Hematopoietic multipotent progenitor cell treated with erythropoietin and hydrocortisone succinate and interleukin-3 and kit ligand, for 8 days (in vitro differentiated cells): ENCODE results near the gene ADCY9.
"Not testable (repeated sequence)": the region's sequence is repeated elsewhere in the genome, so short reads cannot be mapped to it uniquely, and the experiment has no call there.

Source experiments
- DNase-seq: peaks from one replicate; pipeline ENCODE4 v3.0.0-alpha.2; 2015

The ADCY9 gene

GRCh38 chr16:3946604-3947180 is 169.6 kb downstream of the ADCY9 start:
- no peak for DNase-seq

GRCh38 chr16:3945751-3946603 is 170.3 kb downstream of the ADCY9 start:
- DNase-seq = no peak

GRCh38 chr16:3944457-3944856 is 171.8 kb downstream of the ADCY9 start:
- not testable (repeated sequence) for DNase-seq

DNA sequence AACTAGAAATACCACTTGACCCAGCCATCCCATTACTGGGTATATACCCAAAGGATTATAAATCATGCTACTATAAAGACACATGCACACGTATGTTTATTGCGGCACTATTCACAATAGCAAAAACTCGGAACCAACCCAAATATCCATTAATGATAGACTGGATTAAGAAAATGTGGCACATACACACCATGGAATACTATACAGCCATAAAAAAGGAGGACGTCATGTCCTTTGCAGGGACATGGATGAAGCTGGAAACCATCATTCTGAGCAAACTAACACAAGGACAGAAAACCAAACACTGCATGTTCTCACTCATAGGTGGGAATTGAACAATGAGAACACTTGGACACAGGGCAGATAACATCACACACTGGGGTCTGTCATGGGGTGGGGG is 174.1 kb downstream of the ADCY9 start:
- not testable (repeated sequence) for DNase-seq

- peak; percentile 40 for DNase-seq
Measured at GRCh38 chr16:3938843-3939624, 177.2 kb downstream of the ADCY9 start.

- no peak for DNase-seq
Measured at GRCh38 chr16:3938471-3938842, 177.8 kb downstream of the ADCY9 start.

DNA sequence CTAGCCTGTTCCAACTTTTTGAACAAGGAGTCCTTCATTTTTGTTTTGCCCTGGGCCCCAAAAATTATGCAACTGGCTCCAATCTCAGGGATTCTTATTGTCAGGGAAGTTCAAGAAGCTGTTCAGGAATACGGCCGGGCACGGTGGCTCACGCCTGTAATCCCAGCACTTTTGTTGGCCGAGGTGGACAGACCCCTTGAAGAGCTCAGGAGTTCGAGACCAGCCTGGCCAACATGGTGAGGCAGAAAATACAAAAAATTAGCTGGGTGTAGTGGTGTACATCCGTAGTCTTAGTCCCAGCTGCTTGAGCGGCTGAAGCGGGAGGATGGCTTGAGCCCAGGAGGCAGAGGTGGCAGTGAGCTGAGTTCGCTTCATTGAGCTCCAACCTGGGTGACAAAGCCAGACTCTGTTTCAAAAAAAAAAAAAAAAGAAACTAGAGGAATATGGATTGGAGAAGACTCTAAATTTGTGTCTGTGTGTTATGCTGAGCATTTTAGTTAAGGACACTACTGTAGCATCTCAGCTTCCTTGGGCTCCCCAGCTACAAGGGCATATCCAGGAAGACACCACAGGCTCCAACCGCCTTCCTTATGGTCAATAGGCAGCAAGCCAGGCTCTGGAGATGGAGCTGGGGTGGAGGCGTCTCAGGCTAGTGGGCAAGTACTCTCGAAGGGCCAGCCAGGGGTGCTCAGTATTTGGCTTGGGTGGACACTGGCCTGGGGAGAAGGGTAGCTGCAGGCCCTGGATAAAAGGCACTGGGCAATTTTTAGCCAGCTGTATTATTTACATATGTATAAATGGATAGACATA is 179.0 kb downstream of the ADCY9 start:
- DNase-seq = no peak

- DNase-seq = no peak
Measured at GRCh38 chr16:3935921-3936320, 180.3 kb downstream of the ADCY9 start.

DNA sequence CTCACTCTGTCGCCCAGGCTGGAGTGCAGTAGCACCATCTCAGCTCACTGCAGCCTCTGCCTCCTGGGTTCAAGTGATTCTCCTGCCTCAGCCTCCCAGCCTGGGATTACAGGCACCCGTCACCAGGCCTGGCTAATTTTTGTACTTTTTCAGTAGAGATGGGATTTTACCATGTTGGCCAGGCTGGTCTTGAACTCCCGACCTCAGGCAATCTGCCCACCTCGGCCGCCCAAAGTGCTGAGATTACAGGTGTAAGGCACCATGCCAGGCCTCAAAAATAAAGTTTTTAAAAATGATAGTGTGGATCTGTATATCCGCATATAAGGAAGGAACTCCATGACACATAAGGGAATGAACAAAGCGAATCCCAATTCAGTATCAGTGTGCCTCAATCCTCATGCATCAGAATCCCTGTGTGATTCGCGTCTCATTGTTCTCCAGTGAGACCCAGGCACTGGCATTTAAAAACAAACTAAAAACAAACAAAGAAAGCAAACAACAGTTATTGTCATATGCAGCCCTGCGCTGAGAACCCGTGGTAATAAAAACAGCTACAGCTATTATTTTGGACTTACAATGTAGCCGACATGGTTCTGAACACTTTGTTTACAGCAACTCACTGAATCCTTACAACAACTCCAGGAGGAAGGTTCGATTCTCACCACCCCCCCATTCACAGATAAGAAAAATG is 181.6 kb downstream of the ADCY9 start:
- DNase-seq = no peak

DNA sequence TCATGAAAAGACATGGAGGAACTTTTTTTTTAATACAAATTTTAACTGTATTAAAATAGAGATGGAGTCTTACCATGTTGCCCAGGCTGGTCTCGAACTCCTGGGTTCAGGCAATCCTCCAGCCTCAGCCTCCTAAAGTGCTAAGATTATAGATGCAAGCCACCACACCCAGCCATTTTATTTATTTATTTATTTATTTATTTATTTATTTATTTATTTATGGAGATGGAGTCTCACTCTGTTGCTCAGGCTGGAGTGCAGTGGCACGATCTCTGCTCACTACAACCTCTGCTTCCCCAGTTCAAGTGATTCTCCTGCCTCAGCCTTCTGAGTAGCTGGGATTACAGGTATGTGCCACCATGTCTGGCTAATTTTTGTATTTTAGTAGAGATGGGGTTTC is 189.1 kb downstream of the ADCY9 start:
- not testable (repeated sequence) for DNase-seq

GRCh38 chr16:3924763-3925162 is 191.5 kb downstream of the ADCY9 start:
- no peak for DNase-seq

GRCh38 chr16:3922241-3922640 is 194.0 kb downstream of the ADCY9 start:
- DNase-seq = no peak

- no peak for DNase-seq
Measured at GRCh38 chr16:3920206-3920605, 196.0 kb downstream of the ADCY9 start.

DNA sequence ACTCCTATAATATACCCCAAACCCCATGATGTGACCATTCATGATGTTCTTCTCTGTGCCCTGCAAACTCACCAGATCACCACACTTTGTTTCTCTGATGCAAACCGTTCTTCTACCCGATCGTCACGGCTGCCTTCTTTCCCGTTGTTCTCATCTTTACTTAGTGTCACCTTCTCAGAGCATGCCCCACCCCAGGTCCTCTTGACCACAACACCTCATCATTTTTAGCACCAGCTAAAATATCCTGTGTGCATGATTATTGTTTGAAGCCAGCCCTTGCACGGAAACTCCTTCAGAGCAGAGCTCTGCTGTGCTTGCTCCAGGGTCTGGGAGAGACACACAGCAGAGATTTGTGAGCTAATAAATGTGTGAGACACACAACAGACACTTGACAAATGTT is 196.8 kb downstream of the ADCY9 start:
- no peak for DNase-seq

GRCh38 chr16:3915426-3916260 is 200.6 kb downstream of the ADCY9 start:
- DNase-seq = no peak

DNA sequence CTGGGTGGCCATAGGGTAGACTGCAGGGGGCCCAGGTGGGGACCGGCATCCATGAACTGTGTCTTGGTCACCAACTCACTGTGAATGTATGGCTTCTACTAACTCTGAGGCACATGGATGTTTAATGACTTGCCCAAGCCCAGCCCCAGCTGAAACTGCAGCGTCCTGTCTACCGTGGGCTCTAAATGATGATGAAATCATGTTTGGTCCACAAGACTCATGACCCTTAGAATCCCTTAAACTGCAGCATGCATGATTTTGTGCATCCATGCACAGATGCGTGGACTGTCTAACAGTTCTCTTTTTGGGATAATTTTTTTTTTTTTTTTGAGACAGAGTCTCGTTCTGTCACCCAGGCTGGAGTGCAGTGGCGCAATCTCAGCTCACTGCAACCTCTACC is 203.3 kb downstream of the ADCY9 start:
- no peak for DNase-seq
